B cell (primary cell): ENCODE data around the gene MYO18A. TPM values are rescaled to one million over a fixed set of nuclear protein-coding genes. Genes with fewer than 3 reads are reported as not detected.

Source experiments
- ATAC-seq: fragments of 200-7000 bp; cut with Tn5 transposase; one replicate; pipeline ENCODE4 v1.10.0; 2021; ENCODE audit warnings: low read depth, mild to moderate bottlenecking, moderate number of reproducible peaks, moderate library complexity
- CTCF ChIA-PET: fragments of 350-600 bp; sonication (Branson Sonifier 250); formaldehyde crosslinking; loops from one replicate; lab custom pipeline; 2021; ENCODE audit warnings: antibody characterized with exemption, inconsistent platforms; lab: Charles Lee
- POLR2A ChIA-PET: fragments of 350-600 bp; sonication (Branson Sonifier 250); formaldehyde crosslinking; loops from one replicate; lab custom pipeline; 2021; ENCODE audit warnings: antibody characterized with exemption; lab: Charles Lee
- DNase-seq: peaks from one replicate; pipeline ENCODE4 v3.0.0; 2013
- H2AFZ ChIP-seq: 2 replicates; pipeline ENCODE4 v1.6.1; 2012; ENCODE audit warnings: mild to moderate bottlenecking, low read depth, low read length; ENCODE audit not compliant: insufficient read depth, poor library complexity, severe bottlenecking
- H3K27ac ChIP-seq, 2 donors: 1 replicate in 1 of 2; 2 replicates in 1 of 2; pipeline ENCODE4 v1.5.1; 2012 to 2013; ENCODE audit warnings: low read length in 2 of 2, mild to moderate bottlenecking in 2 of 2, moderate library complexity in 1 of 2
- H3K27me3 ChIP-seq, 4 experiments: fragments of 200-600 bp in 1 of 4; sonication (generic) in 1 of 4; replicated peaks in 1 of 4; 1 replicate in 2 of 4; 2 replicates in 2 of 4; pipeline versions ENCODE4 v1.6.1 to v1.7.0; 2013 to 2016; ENCODE audit warnings: low read length in 3 of 4, mild to moderate bottlenecking in 2 of 4, mixed read lengths in 1 of 4, moderate library complexity in 1 of 4; ENCODE audit not compliant: insufficient read depth in 4 of 4, control insufficient read depth in 3 of 4; ENCODE audit errors: control extremely low read depth in 1 of 4
- H3K36me3 ChIP-seq, 2 experiments: replicated peaks in 1 of 2; 1 replicate in 1 of 2; 2 replicates in 1 of 2; pipeline versions ENCODE4 v1.6.1 to v1.7.1; 2013; ENCODE audit warnings: low read length in 1 of 2; ENCODE audit not compliant: insufficient read depth in 2 of 2, control insufficient read depth in 1 of 2; ENCODE audit errors: control extremely low read depth in 1 of 2, extremely low read depth in 1 of 2
- H3K4me1 ChIP-seq, 2 donors: fragments of 200-600 bp in 1 of 2; sonication (generic) in 1 of 2; 1 replicate in 1 of 2; 2 replicates in 1 of 2; pipeline versions ENCODE4 v1.5.1 to v1.6.1; 2013 to 2017; ENCODE audit warnings: low read length in 2 of 2; ENCODE audit not compliant: control insufficient read depth in 2 of 2, insufficient read depth in 2 of 2
- H3K4me2 ChIP-seq: replicated peaks from 2 replicates; pipeline ENCODE3; 2012; ENCODE audit warnings: mild to moderate bottlenecking, low read depth, low read length; ENCODE audit not compliant: poor library complexity, severe bottlenecking
- H3K4me3 ChIP-seq, 5 experiments: fragments of 200-600 bp in 1 of 5; sonication (generic) in 1 of 5; 1 replicate in 3 of 5; 2 replicates in 2 of 5; pipeline versions ENCODE4 v1.5.1 to v1.7.0; 2011 to 2016; ENCODE audit warnings: low read length in 4 of 5, mild to moderate bottlenecking in 4 of 5, low read depth in 2 of 5, control low read depth in 1 of 5, moderate library complexity in 1 of 5; ENCODE audit not compliant: insufficient read depth in 1 of 5; ENCODE audit errors: control extremely low read depth in 1 of 5, extremely low read depth in 1 of 5
- H3K79me2 ChIP-seq: fragments of 200-600 bp; sonication (generic); one replicate; pipeline ENCODE4 v1.6.0; 2016; ENCODE audit warnings: low read length; ENCODE audit not compliant: control insufficient read depth, insufficient read depth
- H3K9ac ChIP-seq: fragments of 200-600 bp; sonication (generic); 2 replicates; pipeline ENCODE4 v1.6.1; 2017; ENCODE audit warnings: mild to moderate bottlenecking, low read length, moderate library complexity
- H3K9me3 ChIP-seq, 3 donors: one replicate each; pipeline versions ENCODE4 v1.6.1 to v1.7.1; 2013; ENCODE audit warnings: low read length in 2 of 3; ENCODE audit not compliant: control insufficient read depth in 2 of 3, insufficient read depth in 1 of 3; ENCODE audit errors: control extremely low read depth in 1 of 3
- H4K20me1 ChIP-seq: 2 replicates; pipeline ENCODE4 v1.6.0; 2012; ENCODE audit warnings: mild to moderate bottlenecking, low read length; ENCODE audit not compliant: insufficient read depth, control insufficient read depth, poor library complexity, severe bottlenecking
- H3K27ac Mint-ChIP-seq: one replicate; pipeline ENCODE4 v1.8.0; 2021; ENCODE audit warnings: mixed read lengths
- H3K27me3 Mint-ChIP-seq: one replicate; pipeline ENCODE4 v1.8.0; 2021; ENCODE audit warnings: mixed read lengths
- H3K4me1 Mint-ChIP-seq: one replicate; pipeline ENCODE4 v1.8.0; 2021; ENCODE audit warnings: mixed read lengths
- H3K4me3 Mint-ChIP-seq: one replicate; pipeline ENCODE4 v1.8.0; 2021; ENCODE audit warnings: mixed read lengths
- H3K9me3 Mint-ChIP-seq: one replicate; pipeline ENCODE4 v1.8.0; 2022; ENCODE audit warnings: mixed read lengths; ENCODE audit not compliant: insufficient read depth
- EZH2 ChIP-seq: IDR thresholded peaks from 2 replicates; pipeline ENCODE4 v1.6.1; 2012; ENCODE audit warnings: borderline replicate concordance, low read depth, mild to moderate bottlenecking, moderate library complexity, low read length; ENCODE audit not compliant: insufficient read depth, poor library complexity, severe bottlenecking
- WGBS: methylation state at CpG from one replicate; pipeline ENCODE4 v1.1.5; 2013; ENCODE audit warnings: missing lambda C conversion rate; ENCODE audit not compliant: insufficient coverage; 5-methylcytosine and 5-hydroxymethylcytosine counted together
- intact Hi-C: fragments of 100-400 bp; cut with micrococcal nuclease; formaldehyde crosslinking; loops from one replicate; pipeline ENCODE4 v1.10.0; 2022
- polyA plus RNA-seq: library from polyadenylated mRNA; depleted of rRNA; stranded (reverse); fragments of >200 nt; gene quantifications from 2 replicates; pipeline ENCODE4 v1.2.3, GENCODE V29; 2012
- total RNA-seq, 2 donors: library from RNA; stranded (reverse); fragments of 120-200 nt in 1 of 2; gene quantifications; 1 replicate in 1 of 2; 2 replicates in 1 of 2; pipeline versions ENCODE4 v1.2.3 to v1.2.4, GENCODE V29; 2013 to 2022
- TF ChIP-seq, protein P1 (sequence below): fragments of 200-600 bp; IDR thresholded peaks from one replicate; pipeline ENCODE4 v1.8.0; 2022; ENCODE audit warnings: antibody characterized with exemption, mild to moderate bottlenecking

MYO18A gene
- total and polyA plus RNA-seq, 2 donors (not counting 1 experiment from before 2014, with no cell fraction given): 72.2 to 155 TPM

DNA sequence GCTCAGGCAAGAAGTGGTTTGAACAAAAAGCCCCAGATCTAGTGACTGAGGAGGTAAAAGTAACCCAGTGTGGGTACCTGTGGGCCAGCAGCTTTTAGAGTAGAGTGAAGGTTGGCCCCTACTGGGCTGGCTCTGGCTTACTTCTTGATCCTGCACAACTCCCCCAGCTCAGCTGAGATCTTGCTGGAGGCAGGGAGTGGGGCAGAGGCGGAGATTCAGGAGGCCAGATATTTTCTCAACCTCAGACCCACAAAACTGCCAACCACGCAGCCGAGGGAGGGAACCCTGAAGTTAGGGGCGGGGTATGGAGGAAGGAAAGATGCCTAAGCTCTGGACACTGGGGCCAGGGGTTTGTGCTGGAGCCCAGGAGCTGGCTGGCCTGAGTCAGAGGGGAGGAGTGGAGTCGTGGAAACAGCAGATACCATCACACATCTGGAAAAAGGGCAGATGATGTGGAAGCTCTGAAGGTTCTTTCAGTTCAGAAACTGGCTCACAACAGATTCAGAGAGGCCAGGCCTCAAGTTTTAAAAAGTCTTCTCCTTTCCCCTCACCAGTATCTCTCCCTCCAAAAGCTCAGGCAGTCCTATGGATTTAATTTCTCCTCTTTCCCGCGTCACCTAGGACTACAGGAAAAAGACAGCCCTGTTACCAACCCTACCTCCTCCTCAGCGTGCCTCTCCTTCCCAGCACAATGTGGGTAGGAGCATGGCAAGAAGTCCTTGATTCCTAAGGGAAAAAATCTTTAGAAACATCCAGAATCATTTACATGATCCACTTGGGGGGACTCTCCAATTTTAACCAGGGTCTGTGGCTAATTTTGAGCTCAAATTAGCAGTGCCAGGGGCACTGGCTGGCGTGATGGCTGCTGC, 48.1 kb downstream of the MYO18A start:
- POLR2A ChIA-PET: interaction anchor here (0.6 kb wide), 1 partner anchor 8 kb away, joined by 3 read pairs; no protein-coding TSS in a partner anchor
- H2AFZ ChIP-seq: no peak overlapping the region
- H3K4me1 Mint-ChIP-seq: peaks cover 24% of the 10 kb centered on the region
- no peaks in the 10 kb centered on the region for H3K9me3 Mint-ChIP-seq
- no peaks in the 10 kb centered on the region for H3K27me3 Mint-ChIP-seq
- CTCF ChIA-PET: interaction anchor here (1.4 to 7.4 kb wide), 4 partner anchors 8 to 87 kb away, joined by 6 to 62 read pairs (median 12); no protein-coding TSS in a partner anchor
- WGBS: 61% methylated on average over 2 of the region's 9 CpGs
- TF ChIP-seq, protein P1, sequence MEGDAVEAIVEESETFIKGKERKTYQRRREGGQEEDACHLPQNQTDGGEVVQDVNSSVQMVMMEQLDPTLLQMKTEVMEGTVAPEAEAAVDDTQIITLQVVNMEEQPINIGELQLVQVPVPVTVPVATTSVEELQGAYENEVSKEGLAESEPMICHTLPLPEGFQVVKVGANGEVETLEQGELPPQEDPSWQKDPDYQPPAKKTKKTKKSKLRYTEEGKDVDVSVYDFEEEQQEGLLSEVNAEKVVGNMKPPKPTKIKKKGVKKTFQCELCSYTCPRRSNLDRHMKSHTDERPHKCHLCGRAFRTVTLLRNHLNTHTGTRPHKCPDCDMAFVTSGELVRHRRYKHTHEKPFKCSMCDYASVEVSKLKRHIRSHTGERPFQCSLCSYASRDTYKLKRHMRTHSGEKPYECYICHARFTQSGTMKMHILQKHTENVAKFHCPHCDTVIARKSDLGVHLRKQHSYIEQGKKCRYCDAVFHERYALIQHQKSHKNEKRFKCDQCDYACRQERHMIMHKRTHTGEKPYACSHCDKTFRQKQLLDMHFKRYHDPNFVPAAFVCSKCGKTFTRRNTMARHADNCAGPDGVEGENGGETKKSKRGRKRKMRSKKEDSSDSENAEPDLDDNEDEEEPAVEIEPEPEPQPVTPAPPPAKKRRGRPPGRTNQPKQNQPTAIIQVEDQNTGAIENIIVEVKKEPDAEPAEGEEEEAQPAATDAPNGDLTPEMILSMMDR: no peak
- no peak for TF ChIP-seq EZH2
- H3K27ac Mint-ChIP-seq: peak overlapping the region; percentile 15
- H3K27me3 ChIP-seq: no peaks in the 10 kb centered on the region
- intact Hi-C loops: no loop called here
- peaks cover 95% of the 10 kb centered on the region for H4K20me1 ChIP-seq
- DNase-seq: no peak
- no peak overlapping the region for H3K4me3 Mint-ChIP-seq
- H3K4me2 ChIP-seq: no peak overlapping the region
- H3K4me1 ChIP-seq: peaks cover 0 to 5% of the 10 kb centered on the region in 2 donors
- no peak for ATAC-seq
- H3K4me3 ChIP-seq: no peak overlapping the region
- peaks cover 3 to 78% of the 10 kb centered on the region in 2 experiments for H3K36me3 ChIP-seq
- no peak overlapping the region for H3K9ac ChIP-seq
- no peaks in the 10 kb centered on the region for H3K9me3 ChIP-seq
- H3K27ac ChIP-seq: no peak overlapping the region
- peaks cover 99% of the 10 kb centered on the region for H3K79me2 ChIP-seq

DNA sequence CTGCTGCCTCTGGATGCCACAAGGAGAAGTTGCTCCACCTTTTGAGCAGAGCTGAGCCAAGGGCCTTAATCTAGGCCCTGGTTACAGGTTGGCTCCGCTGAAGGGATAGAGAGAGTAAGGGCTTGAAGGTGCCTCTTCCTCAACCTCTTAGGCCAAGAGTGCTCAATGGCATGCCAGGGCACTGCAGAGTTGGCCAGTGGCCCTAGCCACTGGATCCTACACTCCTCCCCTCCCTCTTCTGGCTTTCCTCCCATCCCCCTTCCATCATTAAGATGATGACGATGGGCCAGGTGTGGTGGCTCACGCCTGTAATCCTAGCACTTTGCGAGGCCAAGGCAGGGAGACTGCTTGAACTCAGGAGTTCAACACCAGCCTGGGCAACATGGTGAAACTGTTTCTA, 50.5 kb downstream of the MYO18A start:
- H3K27me3 ChIP-seq: no peaks in the 10 kb centered on the region
- CTCF ChIA-PET: interaction anchor here (1.0 to 7.4 kb wide), 5 partner anchors 13 to 19 kb away, joined by 3 to 62 read pairs (median 4); no protein-coding TSS in a partner anchor
- POLR2A ChIA-PET: no interaction called here
- H3K4me1 ChIP-seq: peaks cover 0 to 5% of the 10 kb centered on the region in 2 donors
- no peak for ATAC-seq
- H3K27me3 Mint-ChIP-seq: no peaks in the 10 kb centered on the region
- H3K79me2 ChIP-seq: peaks cover 93% of the 10 kb centered on the region
- H4K20me1 ChIP-seq: peaks cover 95% of the 10 kb centered on the region
- no peak overlapping the region for H3K9ac ChIP-seq
- no peak overlapping the region for H2AFZ ChIP-seq
- WGBS: 95% methylated on average over 3 of the region's 4 CpGs
- intact Hi-C loops: no loop called here
- TF ChIP-seq, protein P1: no peak
- TF ChIP-seq EZH2: no peak
- no peak overlapping the region for H3K4me3 ChIP-seq
- H3K27ac ChIP-seq: no peak overlapping the region
- DNase-seq: no peak
- H3K4me3 Mint-ChIP-seq: no peak overlapping the region
- H3K4me2 ChIP-seq: no peak overlapping the region
- H3K36me3 ChIP-seq: peaks cover 0 to 70% of the 10 kb centered on the region in 2 experiments
- H3K27ac Mint-ChIP-seq: no peak overlapping the region
- H3K9me3 ChIP-seq: no peaks in the 10 kb centered on the region
- H3K4me1 Mint-ChIP-seq: peaks cover 17% of the 10 kb centered on the region
- H3K9me3 Mint-ChIP-seq: no peaks in the 10 kb centered on the region
